NB4 (cell line): Measurements from ENCODE around the gene NBEAL2.

Experiments
- DNase-seq: peaks from one replicate; pipeline ENCODE4 v3.0.0; 2010; ENCODE audit warnings: low read depth
- H3K4me3 ChIP-seq: one replicate; pipeline ENCODE4 v1.5.1; 2011; ENCODE audit warnings: mild to moderate bottlenecking, low read depth, low read length, moderate library complexity
- CTCF ChIP-seq: IDR thresholded peaks from one replicate; pipeline ENCODE4 v1.5.1; 2012; ENCODE audit warnings: low read depth, low read length
- MAX ChIP-seq: IDR thresholded peaks from 2 replicates; pipeline ENCODE4 v1.6.1; 2011; ENCODE audit warnings: low read depth, low read length
- MYC ChIP-seq: IDR thresholded peaks from 2 replicates; pipeline ENCODE4 v1.6.1; 2011; ENCODE audit warnings: low read depth, low read length
- POLR2A ChIP-seq: IDR thresholded peaks from 2 replicates; pipeline ENCODE4 v1.6.1; 2011; ENCODE audit warnings: mild to moderate bottlenecking; ENCODE audit not compliant: insufficient read length; ENCODE audit errors: extremely low read depth

The NBEAL2 gene

GRCh38 chr3:46984591-46985459 lies 5.4 kb downstream of the NBEAL2 start:
- TF ChIP-seq MYC, result no peak
- TF ChIP-seq CTCF, result no peak
- no peak for TF ChIP-seq POLR2A
- no peak for TF ChIP-seq MAX
- no peak for DNase-seq
- H3K4me3 ChIP-seq, result no peak overlapping the region

GRCh38 chr3:46985588-46985987 lies 6.1 kb downstream of the NBEAL2 start:
- H3K4me3 ChIP-seq, result no peak overlapping the region
- DNase-seq, result no peak
- TF ChIP-seq CTCF (no peak), POLR2A (no peak), MYC (no peak), MAX (no peak)

GRCh38 chr3:46986055-46986730 lies 6.7 kb downstream of the NBEAL2 start:
- no peak for TF ChIP-seq MYC
- no peak for TF ChIP-seq CTCF
- TF ChIP-seq POLR2A, result no peak
- no peak for TF ChIP-seq MAX
- DNase-seq, result no peak
- no peak overlapping the region for H3K4me3 ChIP-seq

GRCh38 chr3:46986782-46987310 lies 7.4 kb downstream of the NBEAL2 start:
- no peak for TF ChIP-seq CTCF
- TF ChIP-seq MYC, result no peak
- no peak for TF ChIP-seq POLR2A
- no peak for TF ChIP-seq MAX
- no peak overlapping the region for H3K4me3 ChIP-seq
- DNase-seq, result no peak

GRCh38 chr3:46987319-46987742 lies 7.9 kb downstream of the NBEAL2 start:
- DNase-seq, result peak; percentile 74
- H3K4me3 ChIP-seq, result peak overlapping the region; percentile 11
- no peak for TF ChIP-seq MAX
- TF ChIP-seq CTCF, result no peak
